Activated CD4-positive, alpha-beta T cell treated with anti-CD3 and anti-CD28 coated beads, Interleukin-2, amount 10 ng/mL, durations not matched to agents 24 days and 14 days (primary cell): ENCODE data around the gene MMEL1. TPM values are rescaled to one million over a fixed set of nuclear protein-coding genes. Genes with fewer than 3 reads are reported as not detected.
A peak's percentile ranks its signal among the peaks of the same experiment; 100 is the strongest.

Experiments used
- DNase-seq: peaks from one replicate; pipeline ENCODE4 v3.0.0; 2022
- H3K27ac Mint-ChIP-seq: one replicate; pipeline ENCODE4 v1.8.0; 2022; ENCODE audit warnings: mild to moderate bottlenecking, mixed read lengths
- H3K27me3 Mint-ChIP-seq: one replicate; pipeline ENCODE4 v1.8.0; 2022; ENCODE audit warnings: mixed read lengths
- H3K36me3 Mint-ChIP-seq: one replicate; pipeline ENCODE4 v1.8.0; 2022; ENCODE audit warnings: low read depth, mild to moderate bottlenecking, mixed read lengths
- H3K4me1 Mint-ChIP-seq: one replicate; pipeline ENCODE4 v1.8.0; 2021; ENCODE audit warnings: mixed read lengths
- H3K4me3 Mint-ChIP-seq: one replicate; pipeline ENCODE4 v1.8.0; 2022; ENCODE audit warnings: mild to moderate bottlenecking, moderate library complexity, mixed read lengths
- H3K9me3 Mint-ChIP-seq: one replicate; pipeline ENCODE4 v1.8.0; 2021; ENCODE audit warnings: mixed read lengths
- intact Hi-C: fragments of 100-400 bp; cut with micrococcal nuclease; formaldehyde crosslinking; loops from one replicate; pipeline ENCODE4 v1.15.1; 2023
- total RNA-seq: library from RNA; stranded (reverse); gene quantifications from 2 replicates; pipeline ENCODE4 v1.2.3, GENCODE V29; 2022

MMEL1 gene
- total RNA-seq, 1 donor from 2014 or later = 0.54 TPM

DNA sequence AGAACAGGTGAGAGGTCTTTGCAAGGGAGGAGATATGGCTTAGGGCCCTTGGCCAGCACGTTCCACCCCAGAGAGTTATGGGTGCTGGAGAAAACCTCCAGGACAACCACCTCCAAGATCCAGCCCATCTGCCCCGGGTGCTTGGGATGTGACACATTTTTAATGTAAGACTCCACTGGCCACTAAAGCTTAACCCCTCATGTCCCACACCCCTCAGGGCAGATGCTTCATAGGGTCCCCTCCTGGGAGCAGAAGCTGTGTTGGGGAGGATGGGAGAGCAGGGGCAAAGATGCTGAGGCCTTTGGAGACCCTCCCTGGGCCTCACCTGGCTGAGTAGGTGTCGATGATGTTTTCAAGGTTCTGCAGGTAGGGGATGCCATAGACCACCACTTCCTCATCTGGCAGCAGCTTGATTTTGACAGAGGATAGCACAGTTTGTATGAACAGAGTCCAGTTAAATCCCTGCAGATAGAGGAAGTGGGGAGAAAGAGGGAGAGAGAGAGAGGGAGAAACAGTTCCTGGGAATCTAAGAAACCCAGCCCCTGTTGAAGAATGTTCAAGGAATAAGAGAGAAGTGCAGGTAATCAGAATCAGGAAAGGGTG lies 34.4 kb downstream of the MMEL1 start:
- DNase-seq = no peak
- H3K27ac Mint-ChIP-seq = no peak overlapping the region
- intact Hi-C loops = no loop called here
- H3K9me3 Mint-ChIP-seq = no peaks in the 10 kb centered on the region
- no peaks in the 10 kb centered on the region for H3K36me3 Mint-ChIP-seq
- no peak overlapping the region for H3K4me3 Mint-ChIP-seq
- H3K27me3 Mint-ChIP-seq = peaks cover 8% of the 10 kb centered on the region
- H3K4me1 Mint-ChIP-seq = no peaks in the 10 kb centered on the region

DNA sequence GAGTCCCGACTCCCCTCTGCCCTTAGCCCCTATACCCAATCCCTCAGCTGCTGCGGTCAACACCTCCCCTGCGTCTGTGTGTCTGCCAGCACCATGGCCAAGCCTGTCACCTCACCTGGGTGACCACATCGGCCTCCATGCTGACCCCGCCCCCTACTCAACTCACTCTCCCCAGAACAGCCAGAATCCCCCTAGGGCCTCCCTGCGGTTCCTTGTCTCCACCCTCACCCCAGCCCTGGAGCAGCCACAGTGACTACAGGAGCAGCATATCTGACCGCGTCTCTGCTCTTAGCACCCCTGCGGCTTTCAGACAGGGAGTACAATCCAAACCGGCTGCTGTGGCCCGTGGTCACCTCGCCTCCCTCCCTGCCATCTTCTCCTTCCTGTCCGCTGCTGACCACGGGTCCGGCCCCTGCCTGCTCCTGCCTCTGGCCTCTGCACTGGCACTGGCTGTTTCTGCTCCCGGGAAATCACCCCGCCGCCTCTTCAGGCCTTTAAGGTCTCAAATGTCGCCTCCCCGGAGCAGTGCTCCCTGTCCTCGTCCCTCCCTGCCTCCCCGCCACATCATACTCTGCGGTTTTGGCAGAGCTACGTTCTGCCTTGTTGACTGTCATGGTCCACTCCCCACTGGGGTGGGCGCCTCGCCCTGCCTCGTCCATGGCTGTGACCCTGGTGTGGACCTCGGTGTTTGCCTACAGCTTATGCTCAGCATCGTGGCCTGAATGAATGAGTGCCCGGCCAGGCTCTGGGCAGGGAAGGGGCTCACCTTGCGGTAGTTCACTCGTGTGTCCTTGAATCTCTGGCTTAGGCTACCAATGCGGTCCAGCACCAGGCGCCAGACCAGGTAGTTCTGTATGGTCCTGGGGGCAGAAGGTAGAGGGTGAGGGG lies 35.1 kb downstream of the MMEL1 start:
- no peaks in the 10 kb centered on the region for H3K9me3 Mint-ChIP-seq
- DNase-seq = no peak
- no peak overlapping the region for H3K4me3 Mint-ChIP-seq
- H3K36me3 Mint-ChIP-seq = no peaks in the 10 kb centered on the region
- H3K27me3 Mint-ChIP-seq = peaks cover 8% of the 10 kb centered on the region
- H3K27ac Mint-ChIP-seq = no peak overlapping the region
- intact Hi-C loops = no loop called here
- H3K4me1 Mint-ChIP-seq = peaks cover 2% of the 10 kb centered on the region

DNA sequence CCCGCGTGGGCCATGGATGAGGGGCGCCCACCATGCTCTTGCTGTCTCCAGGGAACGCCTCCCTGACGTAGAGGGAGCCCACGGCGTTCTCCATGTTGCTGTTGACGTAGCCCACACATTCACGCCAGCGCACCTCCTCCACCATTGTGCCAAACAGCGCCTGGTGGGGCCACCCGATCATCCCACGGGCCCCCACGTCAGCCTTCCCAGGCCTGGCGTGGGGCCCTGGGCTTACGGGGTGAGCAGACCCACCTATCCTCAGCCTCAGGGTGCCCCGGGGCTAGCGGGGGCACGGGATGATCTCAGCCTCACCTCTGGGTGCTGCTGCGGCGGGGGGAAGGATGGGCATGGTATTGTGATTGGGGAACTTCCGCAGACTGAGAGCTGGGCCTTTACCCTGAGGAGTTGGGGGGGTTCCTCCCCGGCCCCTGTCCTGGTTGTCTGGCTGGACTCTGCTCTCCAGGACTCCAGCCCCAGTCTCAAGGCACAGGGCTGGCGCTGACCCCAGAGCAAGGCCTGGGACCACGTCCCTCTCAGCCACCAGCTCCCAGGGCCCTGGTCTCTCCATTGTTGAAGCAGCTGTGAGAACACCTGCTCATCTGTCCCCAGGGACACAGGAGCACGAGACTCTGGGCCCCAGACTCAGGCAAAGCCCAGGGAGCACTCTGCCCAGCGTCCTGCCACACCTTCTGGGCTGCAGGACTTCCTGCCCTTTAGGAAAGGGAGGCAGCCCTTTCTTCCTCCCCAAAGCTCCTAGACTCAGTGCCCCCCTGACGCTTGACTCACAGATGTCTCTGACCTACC lies 36.1 kb downstream of the MMEL1 start:
- peaks cover 2% of the 10 kb centered on the region for H3K4me1 Mint-ChIP-seq
- H3K27ac Mint-ChIP-seq = no peak overlapping the region
- H3K27me3 Mint-ChIP-seq = peaks cover 5% of the 10 kb centered on the region
- no peak overlapping the region for H3K4me3 Mint-ChIP-seq
- intact Hi-C loops = no loop called here
- no peak for DNase-seq
- no peaks in the 10 kb centered on the region for H3K36me3 Mint-ChIP-seq
- H3K9me3 Mint-ChIP-seq = no peaks in the 10 kb centered on the region

DNA sequence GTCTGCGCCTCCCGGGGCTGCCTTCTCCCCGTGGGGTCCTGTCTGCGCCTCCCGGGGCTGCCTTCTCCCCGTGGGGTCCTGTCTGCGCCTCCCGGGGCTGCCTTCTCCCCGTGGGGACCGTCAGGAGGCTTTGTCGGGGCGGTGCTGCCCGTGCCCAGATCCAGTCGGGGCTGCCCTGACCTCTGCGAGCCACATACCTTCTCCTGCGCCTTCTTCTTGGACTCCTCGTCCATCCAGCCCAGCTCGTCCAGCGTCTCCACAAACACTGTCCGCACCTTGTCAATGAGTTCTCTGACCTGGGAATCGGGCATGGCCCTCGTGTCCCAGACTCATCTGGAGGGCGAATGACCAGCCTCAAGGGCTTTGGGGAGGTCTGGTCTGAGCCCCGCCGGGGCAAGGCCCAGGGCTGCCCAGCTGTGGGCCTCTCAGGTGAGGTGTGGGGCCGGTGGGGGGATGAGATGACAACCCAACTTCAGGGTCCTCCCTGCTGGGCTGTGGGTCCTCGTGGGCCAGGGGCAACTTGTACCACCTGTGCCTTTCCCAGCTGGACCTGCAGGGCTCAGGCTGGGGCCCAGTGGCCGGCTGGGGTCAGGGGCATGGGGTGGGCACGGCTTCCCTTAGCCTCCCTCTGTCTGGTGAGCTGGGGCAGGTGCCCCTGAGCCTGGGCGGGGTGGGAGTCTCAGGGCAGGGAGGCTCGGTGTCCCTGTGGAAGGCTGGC lies 36.8 kb downstream of the MMEL1 start:
- Mint-ChIP-seq H3K4me1 (peaks cover 2% of the 10 kb centered on the region), H3K27ac (no peak overlapping the region), H3K27me3 (peaks cover 5% of the 10 kb centered on the region), H3K36me3 (no peaks in the 10 kb centered on the region), H3K9me3 (no peaks in the 10 kb centered on the region), H3K4me3 (no peak overlapping the region)
- intact Hi-C loops = no loop called here
- no peak for DNase-seq

DNA sequence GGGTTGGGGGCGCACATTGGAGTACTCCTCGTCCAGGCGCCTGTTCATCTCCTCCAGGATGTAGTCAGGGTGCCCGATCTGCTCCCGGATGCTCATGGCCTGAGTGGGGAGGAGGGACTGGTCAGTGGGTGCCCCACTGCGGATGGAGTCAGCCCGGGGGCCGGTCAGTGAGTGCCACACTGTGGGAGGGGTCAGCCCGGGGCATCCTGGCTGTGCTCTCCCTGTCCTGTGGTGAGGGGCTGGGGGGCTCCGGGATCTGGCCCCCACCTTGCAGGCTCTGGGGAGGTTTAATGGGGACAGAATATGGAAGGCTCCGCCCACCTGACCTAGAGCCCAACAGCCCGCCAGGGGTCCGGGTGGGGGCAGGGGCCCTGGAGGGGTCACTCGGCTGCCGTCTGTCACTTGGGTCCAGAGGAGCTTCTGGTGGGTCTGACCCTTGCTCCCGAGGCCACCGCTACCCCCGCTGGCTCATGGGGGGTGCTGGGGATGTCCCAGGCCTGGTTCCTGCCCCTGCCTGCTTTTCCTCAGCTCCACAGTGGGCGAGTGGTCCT lies 37.5 kb downstream of the MMEL1 start:
- Mint-ChIP-seq H3K27me3 (peaks cover 3% of the 10 kb centered on the region), H3K27ac (no peak overlapping the region), H3K36me3 (no peaks in the 10 kb centered on the region), H3K4me3 (no peak overlapping the region), H3K9me3 (no peaks in the 10 kb centered on the region), H3K4me1 (peaks cover 2% of the 10 kb centered on the region)
- intact Hi-C loops = no loop called here
- DNase-seq = no peak

DNA sequence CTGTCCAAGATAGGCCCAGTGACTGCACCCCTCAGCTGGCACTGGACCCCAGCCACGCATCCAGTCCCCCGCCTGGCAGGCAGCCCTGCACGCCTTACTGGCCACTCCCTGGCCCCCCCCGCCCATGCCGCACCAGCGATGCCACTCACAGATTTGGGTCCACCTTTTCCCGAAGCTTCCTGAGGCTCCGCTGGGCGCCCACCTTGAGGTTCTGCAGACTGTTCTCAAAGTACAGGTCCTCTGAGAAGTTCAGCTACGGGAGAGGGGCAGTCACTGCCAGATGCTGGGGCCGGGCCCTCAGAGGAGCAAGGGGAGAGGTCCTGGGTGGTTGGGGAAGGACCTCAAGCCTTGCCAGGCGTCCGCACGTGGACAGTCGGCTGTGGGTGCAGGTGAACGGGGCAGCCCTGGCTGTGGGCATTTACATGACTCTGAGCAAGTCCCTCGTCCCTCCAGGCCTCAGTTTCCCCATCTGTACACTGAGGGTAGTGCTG lies 38.1 kb downstream of the MMEL1 start:
- no peak for DNase-seq
- H3K27me3 Mint-ChIP-seq = peaks cover 3% of the 10 kb centered on the region
- intact Hi-C loops = no loop called here
- peaks cover 2% of the 10 kb centered on the region for H3K4me1 Mint-ChIP-seq
- no peak overlapping the region for H3K27ac Mint-ChIP-seq
- H3K4me3 Mint-ChIP-seq = no peak overlapping the region
- H3K9me3 Mint-ChIP-seq = no peaks in the 10 kb centered on the region
- peaks cover 3% of the 10 kb centered on the region for H3K36me3 Mint-ChIP-seq

DNA sequence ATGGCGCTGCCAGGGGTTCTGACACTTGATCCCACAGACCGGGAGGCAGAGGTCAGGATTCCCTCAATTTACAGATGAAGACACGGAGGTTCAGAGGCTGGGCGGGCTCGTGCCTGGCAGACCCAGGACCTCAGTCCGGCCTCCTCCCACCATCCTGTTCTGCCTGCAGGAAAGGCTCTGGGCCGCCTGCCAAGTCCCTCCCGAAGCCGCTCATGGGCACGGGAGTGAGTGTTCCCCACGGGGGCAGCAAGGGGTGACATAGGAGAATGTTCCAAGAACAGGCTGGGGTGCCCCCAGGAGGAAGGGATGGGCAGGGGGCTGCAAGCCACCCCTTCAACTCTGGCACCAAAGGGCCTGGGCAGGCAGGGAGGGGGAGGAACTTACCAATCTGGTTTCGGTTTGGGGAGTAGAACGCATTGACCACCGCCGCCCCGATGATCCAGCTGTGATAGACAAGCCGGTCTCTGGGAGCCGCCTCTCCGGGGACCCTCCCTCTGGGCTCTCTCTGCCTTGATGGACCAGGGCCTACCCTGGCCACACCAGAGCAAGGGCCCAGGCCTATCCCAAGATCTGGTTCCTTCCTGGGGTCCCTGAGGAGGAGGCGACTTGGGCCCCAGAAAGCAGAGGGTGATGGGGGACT lies 38.7 kb downstream of the MMEL1 start:
- H3K9me3 Mint-ChIP-seq = no peaks in the 10 kb centered on the region
- DNase-seq = no peak
- no peak overlapping the region for H3K4me3 Mint-ChIP-seq
- peaks cover 2% of the 10 kb centered on the region for H3K4me1 Mint-ChIP-seq
- intact Hi-C loops = no loop called here
- H3K27ac Mint-ChIP-seq = no peak overlapping the region
- H3K27me3 Mint-ChIP-seq = peaks cover 3% of the 10 kb centered on the region
- H3K36me3 Mint-ChIP-seq = peaks cover 7% of the 10 kb centered on the region

DNA sequence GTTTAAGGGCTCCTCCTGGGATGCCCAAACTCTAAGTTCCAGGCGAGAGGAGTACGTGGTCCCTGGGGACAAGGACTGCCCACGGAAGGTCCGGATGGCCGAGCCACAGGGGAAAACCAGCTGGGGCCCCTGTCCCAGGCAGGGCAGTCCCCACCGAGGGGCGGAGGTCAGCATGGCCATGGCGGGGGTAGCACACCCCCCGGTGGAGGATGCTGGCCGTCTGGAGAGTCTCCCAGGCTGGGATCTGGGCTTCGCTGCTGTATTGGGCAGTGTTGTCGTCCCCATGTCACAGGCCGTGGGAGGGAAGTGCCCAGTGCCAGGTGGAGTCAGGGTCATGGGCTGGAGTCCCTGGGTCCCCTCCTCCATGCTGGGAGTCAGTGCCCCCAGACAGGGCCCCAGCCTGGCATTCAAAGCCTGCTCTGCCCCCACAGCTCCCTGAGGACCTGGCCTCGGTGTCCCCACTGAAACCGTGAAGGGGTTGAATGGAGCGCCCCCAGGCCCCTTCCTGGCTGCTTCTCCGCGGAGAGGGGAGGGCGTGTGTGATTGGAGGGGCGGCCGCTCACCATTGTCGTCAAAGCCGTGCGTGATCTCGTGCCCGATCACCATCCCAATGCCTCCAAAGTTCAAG lies 39.5 kb downstream of the MMEL1 start:
- Mint-ChIP-seq H3K36me3 (peaks cover 7% of the 10 kb centered on the region), H3K4me1 (peaks cover 2% of the 10 kb centered on the region), H3K4me3 (no peak overlapping the region), H3K27me3 (no peaks in the 10 kb centered on the region), H3K27ac (no peak overlapping the region), H3K9me3 (no peaks in the 10 kb centered on the region)
- DNase-seq = no peak
- intact Hi-C loops = no loop called here

DNA sequence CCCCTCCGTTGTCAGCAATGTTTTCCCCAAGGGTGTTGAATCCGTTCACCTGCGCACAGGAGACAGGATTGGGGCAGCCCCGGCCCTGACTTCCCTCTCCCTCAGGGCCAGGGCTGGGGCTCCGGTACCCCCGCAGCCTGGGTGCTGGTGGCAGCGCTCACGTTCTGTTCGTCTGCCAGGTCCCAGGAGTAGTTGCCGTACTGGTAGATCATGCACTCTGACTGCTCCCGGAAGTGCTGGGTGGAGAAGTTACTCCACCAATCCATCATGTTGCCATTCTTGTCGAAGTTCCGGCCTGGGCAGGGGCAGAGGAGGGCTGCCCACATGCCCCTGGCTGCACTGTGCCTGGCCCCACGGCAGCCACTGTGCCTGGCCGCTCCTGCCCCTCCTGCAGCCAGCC lies 40.1 kb downstream of the MMEL1 start:
- peaks cover 2% of the 10 kb centered on the region for H3K4me1 Mint-ChIP-seq
- intact Hi-C loops = no loop called here
- DNase-seq = no peak
- H3K9me3 Mint-ChIP-seq = no peaks in the 10 kb centered on the region
- H3K4me3 Mint-ChIP-seq = peak overlapping the region; percentile 40
- H3K27me3 Mint-ChIP-seq = no peaks in the 10 kb centered on the region
- H3K27ac Mint-ChIP-seq = peak overlapping the region; percentile 62
- H3K36me3 Mint-ChIP-seq = peaks cover 7% of the 10 kb centered on the region

DNA sequence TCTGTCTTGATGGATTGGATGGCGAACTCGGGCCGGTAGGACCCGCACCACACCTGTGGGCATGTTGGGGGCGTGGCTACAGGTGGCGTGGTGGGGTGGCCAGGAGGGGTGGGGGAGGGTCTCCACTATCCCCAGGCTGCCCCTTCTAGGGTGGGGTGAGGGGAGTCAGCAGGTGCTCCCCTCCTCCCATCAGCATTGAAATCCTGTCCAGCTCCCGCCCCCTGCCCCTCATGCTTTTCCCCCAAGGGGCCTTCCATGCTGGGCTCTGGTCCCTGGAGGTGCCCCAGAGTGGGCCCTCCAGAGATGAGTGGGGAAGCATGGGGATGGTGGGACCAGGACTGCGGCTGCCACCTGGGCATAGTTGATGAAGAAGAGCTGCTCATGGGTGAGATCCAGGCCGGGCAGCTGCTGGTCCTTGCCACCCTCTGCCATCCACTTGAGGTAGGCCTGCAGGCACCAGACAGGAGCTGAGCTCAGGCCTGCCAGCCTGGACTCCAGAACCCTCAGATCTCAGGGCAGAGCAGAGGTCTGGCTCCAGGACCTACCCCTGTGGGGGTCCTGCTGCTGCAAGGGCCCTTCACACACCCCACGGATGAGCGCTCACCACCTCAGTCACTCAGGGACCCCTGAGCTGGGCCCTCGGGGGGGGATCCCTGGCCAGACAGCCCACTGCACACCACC lies 41.1 kb downstream of the MMEL1 start:
- H3K4me1 Mint-ChIP-seq = peaks cover 2% of the 10 kb centered on the region
- no peaks in the 10 kb centered on the region for H3K9me3 Mint-ChIP-seq
- intact Hi-C loops = no loop called here
- H3K36me3 Mint-ChIP-seq = peaks cover 9% of the 10 kb centered on the region
- no peaks in the 10 kb centered on the region for H3K27me3 Mint-ChIP-seq
- H3K4me3 Mint-ChIP-seq = no peak overlapping the region
- no peak for DNase-seq
- H3K27ac Mint-ChIP-seq = no peak overlapping the region

DNA sequence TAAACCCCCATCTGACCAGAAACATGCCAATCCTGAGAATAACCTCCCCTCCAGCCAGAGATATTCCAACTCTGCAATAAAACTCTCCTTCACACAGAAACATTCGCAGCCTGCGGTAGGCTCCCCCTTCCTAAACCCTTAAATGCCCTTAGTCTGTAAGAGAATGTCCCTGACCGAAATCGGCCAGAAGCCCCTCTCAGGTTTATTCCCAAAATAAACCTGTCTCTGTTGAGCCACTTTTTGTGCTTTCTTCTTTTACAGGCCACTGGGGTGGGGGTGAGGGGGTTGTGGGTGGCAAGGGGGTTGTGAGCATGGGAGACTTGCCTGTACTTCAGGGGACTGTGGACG lies 41.6 kb downstream of the MMEL1 start:
- no peak for DNase-seq
- intact Hi-C loops = no loop called here
- no peaks in the 10 kb centered on the region for H3K9me3 Mint-ChIP-seq
- peaks cover 9% of the 10 kb centered on the region for H3K36me3 Mint-ChIP-seq
- peaks cover 2% of the 10 kb centered on the region for H3K4me1 Mint-ChIP-seq
- no peak overlapping the region for H3K4me3 Mint-ChIP-seq
- H3K27ac Mint-ChIP-seq = no peak overlapping the region
- H3K27me3 Mint-ChIP-seq = no peaks in the 10 kb centered on the region
